DMS114 treated with DMSO at 0.1 percent for 48 hours (cell line): ENCODE results near the gene TBX1.
"Not testable (repeated sequence)": the region's sequence is repeated elsewhere in the genome, so short reads cannot be mapped to it uniquely, and the experiment has no call there.

Experiments
- DNase-seq: peaks from one replicate; lab custom pipeline; 2025; ENCODE audit not compliant: unreplicated experiment; lab: John Stamatoyannopoulos, UW

TBX1 gene

DNA sequence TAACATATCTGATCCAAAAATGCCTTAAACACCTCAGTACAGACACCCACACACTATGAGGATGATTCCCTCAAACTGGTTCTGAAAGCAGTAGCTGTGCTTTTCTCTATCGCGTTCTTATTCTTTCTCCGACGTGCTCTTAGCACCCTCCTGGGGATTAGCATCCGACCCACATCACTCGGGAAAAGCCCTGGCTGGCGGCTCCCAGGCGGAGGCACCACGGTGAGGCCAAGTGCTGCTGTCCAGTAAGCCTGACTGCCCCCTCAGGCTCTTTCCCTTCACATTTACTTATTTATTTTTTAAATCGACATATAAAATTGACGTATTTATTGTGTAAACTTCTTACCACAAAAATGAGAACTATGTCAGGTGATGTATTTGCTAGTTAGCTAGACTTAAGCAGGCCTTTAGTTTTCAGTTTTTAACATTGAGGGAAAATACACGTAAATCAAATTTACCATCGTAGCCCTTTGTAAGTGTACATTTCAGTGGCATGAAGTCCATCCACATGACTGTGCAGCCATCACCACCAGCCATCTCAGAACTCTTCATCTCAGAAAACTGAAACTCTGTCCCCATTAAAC, 19.2 kb downstream of the TBX1 start:
- no peak for DNase-seq

GRCh38 chr22:19782533-19782932, 22.0 kb downstream of the TBX1 start:
- no peak for DNase-seq

DNA sequence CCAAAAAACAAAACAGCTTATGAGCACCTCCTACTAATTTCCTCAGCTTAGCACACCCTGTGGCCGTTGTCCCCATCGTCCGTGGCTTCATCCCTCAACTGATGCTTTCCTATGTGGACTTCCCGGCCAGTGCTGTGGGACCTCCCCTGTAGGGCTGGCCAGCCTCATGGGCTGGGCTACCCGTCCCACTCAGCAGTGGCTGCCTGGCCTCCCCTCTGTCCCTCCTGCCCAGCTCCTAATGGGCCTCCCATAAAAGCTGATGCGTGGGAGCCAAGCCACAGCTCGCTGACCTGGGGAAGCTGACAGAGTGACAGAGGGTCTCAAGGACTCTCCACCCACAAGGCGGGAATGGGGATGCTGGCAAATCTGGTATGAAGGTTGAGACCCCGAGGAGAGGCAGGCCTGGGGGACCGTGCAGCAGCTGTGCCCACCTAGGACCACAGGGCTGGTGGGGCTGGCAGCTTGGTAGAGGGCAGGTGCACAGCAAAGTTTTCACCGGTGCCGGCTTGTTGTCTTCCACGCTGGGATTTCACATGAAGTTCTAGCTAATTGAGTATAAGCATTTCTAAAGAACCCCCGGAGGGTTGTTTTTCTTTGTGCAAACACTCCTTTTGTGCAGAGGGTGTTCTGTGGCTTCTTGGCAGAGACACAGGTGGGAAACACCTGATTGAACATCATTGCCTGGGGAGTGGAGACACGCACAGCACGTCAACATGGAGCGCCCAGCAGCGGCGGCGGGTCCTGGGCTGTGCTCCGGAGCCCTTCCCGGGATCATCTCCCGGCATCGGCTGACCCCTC, 23.2 kb downstream of the TBX1 start:
- no peak for DNase-seq

DNA sequence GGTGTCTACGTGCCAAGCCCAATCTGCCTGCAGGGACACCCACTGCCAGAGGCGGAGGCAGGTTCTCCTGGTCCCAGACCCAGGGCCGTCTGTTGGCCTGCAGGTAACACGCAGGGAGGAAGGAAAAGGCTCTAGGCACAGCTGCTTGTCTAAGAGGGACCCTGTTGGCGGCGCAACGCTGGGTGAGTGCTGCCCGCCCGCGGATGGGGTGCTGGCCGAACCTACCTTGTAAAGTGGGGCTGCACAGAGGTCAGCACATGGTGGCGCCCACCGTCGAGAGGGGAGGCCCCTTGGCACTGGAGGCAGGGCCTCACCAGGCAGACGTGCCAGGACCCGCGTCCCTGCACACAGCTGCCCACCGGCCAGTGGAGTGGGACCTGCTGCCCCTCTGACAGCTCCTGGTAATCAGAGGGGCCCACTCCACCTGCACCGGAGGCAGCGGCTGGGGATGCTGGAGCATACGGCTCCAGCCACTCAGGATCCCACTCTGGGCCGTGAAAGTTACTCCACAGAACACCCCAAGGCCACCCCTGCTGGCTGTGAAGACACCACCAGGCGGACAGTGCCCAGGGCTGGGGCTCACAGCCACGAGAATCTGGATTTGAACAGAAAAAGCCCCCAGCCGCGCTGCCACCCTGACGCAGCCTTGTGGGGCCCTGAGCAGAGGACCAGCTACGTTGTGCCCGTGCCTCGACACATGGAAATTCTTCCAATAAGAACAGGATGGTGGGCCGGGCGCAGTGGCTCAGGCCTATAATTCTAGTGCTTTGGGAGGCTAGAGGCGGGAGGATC, 24.0 kb downstream of the TBX1 start:
- DNase-seq, result no peak

DNA sequence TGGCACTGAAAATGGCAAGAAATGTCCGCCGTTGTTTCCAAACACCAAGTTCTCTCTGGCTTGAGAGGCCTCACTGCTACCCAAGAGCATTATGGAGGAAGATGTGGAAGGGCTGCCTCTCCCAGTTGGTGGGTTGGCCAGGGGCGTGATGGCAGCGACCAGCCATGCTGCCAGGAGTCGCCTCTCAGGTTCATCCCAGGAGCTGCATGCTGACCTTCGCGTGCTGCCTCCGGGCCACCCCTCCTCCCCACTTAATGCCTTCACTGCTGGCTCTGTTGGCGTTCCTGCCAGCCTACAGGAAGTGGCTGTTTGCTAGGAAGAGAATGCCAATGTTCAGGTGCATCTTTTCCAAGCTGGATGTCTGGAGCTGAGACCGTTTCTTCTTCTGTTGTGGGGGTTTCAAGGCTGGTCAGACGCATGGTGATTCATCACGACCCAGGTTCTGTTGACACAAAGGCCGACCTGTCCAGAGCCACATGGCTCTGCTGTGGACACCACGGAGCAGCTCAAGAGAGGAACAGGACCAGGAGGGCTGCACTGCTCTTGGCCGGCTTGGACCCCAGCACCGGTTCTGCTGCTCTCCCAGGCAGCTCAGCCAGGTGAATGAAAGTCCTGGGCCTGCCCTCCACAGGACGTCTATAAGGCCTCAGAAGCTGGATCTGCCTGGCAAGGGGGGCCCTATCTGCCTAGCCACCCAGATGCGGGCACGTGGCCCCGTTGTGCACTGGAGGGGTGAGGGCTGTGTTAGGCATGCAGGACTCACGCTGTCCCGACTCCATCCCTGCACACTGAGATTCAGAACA, 25.1 kb downstream of the TBX1 start:
- no peak for DNase-seq

- no peak for DNase-seq
Measured at GRCh38 chr22:19786264-19786585, 25.6 kb downstream of the TBX1 start.

DNA sequence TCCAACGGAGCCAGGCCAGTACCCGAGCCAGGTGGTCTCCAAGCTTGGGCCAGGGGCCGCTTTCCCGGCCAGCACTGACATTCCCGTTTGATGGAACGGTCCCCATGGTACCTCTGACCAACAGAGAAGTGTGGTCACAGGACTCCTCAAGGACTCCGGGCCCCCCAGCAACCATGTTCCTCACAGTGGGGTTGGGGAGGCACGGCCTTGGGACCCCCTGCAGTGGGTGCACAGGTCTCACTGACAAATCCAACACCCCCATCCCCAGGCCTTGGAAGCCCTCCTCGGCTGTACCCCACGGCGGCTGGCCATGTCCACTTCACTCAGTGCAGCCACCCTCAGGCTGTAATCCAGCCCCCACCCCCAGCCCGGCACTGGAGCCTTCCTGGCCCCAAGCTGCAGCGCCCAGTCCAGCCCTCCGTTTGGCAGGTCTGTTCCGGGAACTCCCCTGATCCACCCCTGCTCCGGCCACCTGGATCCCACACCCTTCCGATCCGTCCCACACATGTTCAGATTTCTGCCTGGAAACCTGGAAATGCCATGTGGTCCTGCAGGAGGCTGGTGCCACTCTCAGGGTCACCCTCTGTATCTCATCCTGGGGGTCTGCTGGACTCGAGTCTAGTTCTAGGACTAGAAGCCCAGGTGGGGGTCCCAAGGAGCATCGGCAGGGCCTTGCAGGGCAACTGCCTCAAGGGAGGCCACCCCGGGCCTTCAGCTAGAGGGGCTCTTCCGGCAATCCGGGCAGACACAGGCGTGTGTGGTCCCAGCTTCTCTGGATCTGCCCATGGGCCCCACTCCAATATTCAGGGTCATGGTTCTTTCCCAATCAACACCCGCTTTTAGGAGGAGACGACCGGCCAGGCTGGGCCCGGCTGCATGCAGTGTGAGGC, 26.6 kb downstream of the TBX1 start:
- DNase-seq, result no peak

DNA sequence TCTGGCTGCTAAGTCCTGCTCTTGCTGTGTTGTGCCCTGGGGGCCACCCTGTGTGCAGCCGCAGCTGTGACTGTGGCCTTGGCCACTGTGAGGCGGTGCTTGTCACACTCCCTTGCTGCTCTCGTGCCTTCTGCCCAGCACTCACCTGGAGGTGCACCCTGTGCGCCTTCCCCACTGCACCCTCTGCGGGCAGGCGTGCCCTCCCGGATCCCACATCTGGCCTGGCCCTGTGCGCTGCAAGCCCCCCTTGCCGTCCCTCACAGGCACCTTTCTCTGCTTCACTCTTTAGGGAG, 27.2 kb downstream of the TBX1 start:
- no peak for DNase-seq

- no peak for DNase-seq
Measured at GRCh38 chr22:19788661-19789225, 28.2 kb downstream of the TBX1 start.

GRCh38 chr22:19789406-19789805, 28.8 kb downstream of the TBX1 start:
- no peak for DNase-seq

- DNase-seq, result no peak
Measured at GRCh38 chr22:19789828-19790227, 29.2 kb downstream of the TBX1 start.

DNA sequence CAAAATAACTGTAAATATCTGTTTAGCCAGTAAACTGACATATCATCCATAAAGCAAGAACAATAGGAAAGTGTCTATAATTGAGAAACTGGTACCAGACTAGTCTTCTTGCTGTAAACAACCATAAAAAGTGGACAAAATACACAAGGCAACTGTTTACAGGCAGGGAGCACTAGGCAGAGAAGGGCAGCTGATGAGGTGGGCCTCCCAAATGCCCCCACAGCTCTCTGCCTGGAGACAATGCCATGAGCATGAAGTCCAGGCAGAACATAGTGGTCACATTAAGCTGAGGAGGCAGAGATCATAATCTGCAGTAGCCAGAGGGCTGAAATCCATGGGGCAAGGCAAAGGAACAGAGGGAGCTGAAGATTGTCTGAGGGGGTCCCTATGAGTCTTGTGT, 30.7 kb downstream of the TBX1 start:
- DNase-seq, result no peak

- no peak for DNase-seq
Measured at GRCh38 chr22:19791894-19792293, 31.3 kb downstream of the TBX1 start.

GRCh38 chr22:19792383-19792896, 31.9 kb downstream of the TBX1 start:
- not testable (repeated sequence) for DNase-seq

- no peak for DNase-seq
Measured at GRCh38 chr22:19793161-19793560, 32.6 kb downstream of the TBX1 start.

GRCh38 chr22:19793661-19794310, 33.2 kb downstream of the TBX1 start:
- no peak for DNase-seq

GRCh38 chr22:19795617-19796008, 35.0 kb downstream of the TBX1 start:
- DNase-seq, result no peak

GRCh38 chr22:19796160-19796559, 35.6 kb downstream of the TBX1 start:
- DNase-seq, result no peak
